HG02852 (cell line): ENCODE measurements around the gene NEK6.

ENCODE experiments used
- ATAC-seq: cut with Tn5 transposase; IDR thresholded peaks from one replicate; pipeline ENCODE4 v1.9.1; 2021; ENCODE audit warnings: mild to moderate bottlenecking, moderate library complexity; ENCODE audit not compliant: unreplicated experiment

The NEK6 gene

GRCh38 chr9:124293718-124294506 is 36.2 kb downstream of the NEK6 start:
- ATAC-seq: no peak

DNA sequence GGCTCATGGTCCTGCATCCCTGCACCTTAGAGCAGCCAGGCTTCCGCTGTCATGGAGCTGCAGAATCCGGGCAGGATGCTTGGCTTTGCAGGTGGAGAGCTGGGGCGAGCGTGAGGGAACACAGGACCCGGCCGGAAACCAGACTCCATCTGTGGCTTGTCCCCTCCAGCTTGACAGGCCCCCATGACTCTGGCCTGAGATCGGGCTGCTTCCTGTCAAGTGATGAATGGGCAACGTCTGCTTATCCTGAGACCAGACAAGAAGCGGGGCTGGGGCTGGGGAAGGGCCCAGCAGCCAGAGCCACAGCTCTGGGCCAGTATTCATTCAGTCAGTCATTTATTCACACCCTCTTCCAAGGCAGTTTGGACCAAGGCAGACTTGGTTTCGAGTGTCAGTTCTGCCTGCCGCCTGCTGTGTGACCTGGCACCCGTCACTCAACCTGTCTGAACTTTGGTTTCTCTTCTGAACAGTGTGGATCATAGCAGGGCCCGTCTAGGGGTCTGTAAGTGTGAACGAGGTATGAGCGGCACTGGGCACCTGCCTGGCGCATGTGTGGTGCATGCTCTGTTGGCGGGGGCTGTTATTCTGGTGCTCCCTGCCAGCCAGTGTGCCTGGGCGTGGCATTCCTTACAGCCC is 37.5 kb downstream of the NEK6 start:
- no peak for ATAC-seq

- ATAC-seq: no peak
Measured at GRCh38 chr9:124296094-124296493, 38.3 kb downstream of the NEK6 start.

DNA sequence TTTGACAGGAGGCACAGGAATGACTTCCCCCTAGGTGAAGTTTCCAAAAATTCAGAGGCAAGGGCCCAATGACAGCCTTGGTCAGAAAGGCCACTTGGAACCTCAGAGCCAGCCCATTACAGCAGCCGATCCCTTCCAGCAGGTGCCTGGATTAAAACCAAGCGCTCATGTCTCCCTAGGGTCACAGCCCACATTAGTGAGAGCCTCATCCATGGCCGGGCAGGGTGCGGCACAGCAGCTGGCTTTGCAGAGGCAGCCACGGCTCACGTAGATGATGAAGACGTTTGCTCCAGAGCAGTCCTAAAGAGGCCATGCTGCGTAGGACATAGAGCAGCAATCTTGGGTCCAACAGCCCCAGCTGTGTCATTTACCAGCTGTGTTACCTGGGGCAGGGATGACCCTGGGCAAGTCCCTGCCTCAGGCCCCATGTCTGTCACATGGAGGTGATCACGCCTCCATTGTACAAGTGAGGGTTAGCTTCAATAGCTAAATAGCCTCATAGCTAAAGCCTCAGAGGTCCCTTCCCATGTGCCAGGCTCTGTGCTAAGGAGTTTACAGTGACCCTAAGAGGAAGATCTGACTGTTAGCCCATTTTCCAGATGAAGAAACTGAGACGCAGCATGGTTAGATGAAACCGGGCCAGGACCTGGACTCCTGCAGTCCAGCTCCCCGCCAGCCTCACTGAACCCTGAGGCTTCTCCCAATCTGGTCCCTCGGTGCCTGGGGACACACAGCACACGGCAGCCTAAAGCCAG is 39.2 kb downstream of the NEK6 start:
- ATAC-seq: no peak

DNA sequence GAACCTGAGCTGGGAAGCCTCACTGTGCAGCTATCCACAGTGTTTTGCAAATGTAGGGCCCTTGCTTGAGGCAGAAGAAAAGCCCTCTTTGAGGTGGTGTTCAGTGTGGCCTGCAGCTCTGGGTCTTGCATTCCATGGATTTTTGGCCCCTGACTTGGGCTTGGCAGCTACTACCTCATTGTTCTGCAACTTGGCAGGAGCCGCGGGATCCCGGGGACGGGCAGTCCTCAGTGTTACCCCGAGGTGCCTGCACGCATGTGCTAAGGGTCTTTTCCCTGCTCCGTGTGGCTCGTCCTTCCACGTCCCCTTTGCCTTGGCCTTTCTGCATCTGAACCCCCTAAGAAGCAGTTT is 39.8 kb downstream of the NEK6 start:
- no peak for ATAC-seq

GRCh38 chr9:124297915-124298645 is 40.3 kb downstream of the NEK6 start:
- ATAC-seq: no peak

DNA sequence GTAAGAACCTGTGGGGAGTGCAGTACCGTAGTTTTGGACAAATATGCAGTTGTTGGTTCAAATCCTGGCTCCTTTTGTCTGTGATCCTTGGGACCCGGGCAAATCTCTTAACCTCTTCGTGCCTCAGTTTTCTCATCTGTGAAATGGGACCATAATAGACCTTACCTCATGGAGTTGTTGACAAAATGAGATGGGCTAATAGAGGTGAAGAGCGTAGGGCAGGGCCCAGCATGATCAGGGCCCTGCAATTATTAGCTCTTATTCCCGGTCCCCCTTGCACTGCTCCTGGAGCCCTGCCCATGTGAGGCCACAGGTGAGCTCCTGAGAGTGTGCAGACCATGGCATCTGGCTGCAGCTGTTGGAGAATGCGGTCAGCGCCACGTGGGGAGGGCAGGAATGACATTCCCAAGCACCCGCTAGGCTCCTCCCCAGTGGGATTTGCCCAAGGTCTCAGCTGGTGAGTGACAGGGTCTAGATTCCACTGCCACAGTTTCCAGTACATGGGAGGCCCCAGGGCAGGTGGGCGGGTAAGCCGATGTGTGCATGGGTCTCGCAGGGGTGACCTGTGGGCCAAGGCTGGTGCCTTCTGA is 41.0 kb downstream of the NEK6 start:
- ATAC-seq: no peak

GRCh38 chr9:124299515-124300090 is 41.9 kb downstream of the NEK6 start:
- ATAC-seq: no peak

GRCh38 chr9:124300312-124300711 is 42.6 kb downstream of the NEK6 start:
- no peak for ATAC-seq

DNA sequence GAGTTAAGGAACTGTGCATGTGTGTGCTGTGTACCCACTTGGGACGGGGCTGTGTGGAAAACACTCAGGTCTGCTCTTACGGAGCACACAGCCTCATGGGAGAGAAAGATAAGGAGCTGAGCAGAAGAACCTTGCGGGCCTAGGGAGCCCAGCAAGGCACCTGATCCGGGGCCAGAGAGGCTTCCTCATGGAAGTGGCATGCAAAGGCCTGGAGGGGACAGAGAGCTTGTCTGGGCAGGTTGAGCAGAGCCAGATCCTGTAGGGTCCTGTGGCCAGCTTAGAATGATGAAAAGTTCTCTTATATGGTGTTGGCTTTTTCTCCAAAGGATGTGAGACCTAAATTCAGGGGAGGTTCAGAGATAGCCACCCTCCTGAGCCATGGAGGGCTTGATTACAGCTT is 45.2 kb downstream of the NEK6 start:
- no peak for ATAC-seq

GRCh38 chr9:124303762-124304161 is 46.0 kb downstream of the NEK6 start:
- ATAC-seq: no peak

DNA sequence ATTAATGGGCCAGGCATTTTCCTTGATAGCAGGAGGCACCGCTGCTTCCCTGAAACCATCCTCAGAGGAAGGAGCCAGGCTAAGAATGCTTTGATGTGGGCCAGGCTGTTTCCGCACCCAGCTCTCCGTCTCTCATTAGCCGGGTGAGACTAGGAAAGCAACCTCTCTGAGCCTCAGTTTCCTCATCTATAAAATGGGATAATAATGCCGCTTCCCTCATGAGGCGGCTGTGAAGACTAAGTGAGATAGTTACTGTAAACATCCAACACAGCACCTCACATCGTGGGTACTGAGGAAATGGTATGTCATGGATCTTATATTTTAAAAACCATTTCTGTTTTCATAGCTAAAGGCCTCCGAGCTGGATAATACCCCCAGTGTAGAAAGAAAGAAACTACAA is 46.5 kb downstream of the NEK6 start:
- ATAC-seq: no peak

GRCh38 chr9:124306098-124306735 is 48.5 kb downstream of the NEK6 start:
- no peak for ATAC-seq

- no peak for ATAC-seq
Measured at GRCh38 chr9:124307379-124308030, 49.8 kb downstream of the NEK6 start.

DNA sequence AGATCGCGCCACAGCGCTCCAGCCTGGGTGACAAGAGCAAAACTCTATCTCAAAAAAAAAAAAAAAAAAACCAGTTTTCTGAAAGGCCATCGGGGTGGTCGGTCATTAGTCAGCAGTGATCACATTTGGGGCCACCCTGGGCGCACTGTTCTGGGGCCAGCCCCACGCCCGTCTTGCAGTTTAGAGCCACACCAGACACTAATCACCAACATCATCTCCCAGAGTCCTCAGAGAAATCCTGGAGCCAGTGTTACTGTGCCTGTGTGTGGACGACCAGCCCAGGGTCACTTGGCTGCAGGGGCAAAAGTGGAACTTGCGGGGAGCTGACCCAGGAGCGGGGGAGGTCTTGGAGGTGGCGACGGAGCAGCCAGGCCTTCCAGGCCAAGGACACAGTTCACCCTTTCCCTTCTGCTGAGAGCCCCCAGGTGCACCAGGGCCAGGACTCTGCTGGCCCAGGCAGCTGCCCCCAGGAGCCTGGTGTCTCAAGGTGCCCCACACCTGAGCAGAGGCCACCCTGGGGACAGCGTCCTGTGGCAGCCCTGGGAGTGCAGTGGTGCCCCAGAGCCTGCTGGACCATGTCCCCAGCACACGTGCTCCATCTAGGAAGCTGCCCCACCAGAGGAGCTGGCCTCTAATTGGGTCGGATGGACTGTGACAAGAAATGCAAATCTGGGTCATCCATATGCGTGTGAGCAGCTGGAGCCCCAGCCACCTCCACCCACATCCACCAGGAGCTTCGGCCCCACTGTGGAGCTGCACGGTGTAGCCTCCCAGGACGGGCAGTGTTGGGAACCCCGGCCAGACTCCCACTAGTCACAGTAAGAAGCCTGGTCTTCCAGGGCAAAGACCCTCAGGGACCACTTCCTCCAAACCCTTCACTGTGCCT is 51.1 kb downstream of the NEK6 start:
- ATAC-seq: no peak

GRCh38 chr9:124309667-124310084 is 51.9 kb downstream of the NEK6 start:
- no peak for ATAC-seq

DNA sequence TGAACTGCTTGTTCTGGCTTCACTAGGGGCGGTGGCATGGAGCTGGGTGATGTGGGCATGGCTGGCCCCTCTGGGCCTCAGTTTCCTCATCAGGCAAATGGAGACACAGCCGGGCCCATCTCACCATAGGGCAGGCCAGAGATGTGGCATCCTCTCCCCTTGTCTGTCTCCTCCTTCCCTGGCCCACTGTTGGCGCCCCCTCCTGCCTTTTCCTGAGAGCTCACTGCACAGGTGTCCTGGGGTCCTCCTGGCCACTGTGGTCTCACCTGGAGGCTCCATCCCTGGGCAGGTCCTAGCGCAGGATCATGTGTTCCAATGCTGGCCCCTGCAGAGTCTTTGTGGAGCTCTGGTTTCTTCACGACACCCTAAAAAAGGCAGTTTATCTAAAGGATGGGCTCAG is 53.5 kb downstream of the NEK6 start:
- no peak for ATAC-seq
